Colon (tissue), 2 donors: ENCODE measurements around the gene PPP2R5E.
"Not testable (repeated sequence)": the region's sequence is repeated elsewhere in the genome, so short reads cannot be mapped to it uniquely, and the experiment has no call there.

Experiments used
- FAIRE-seq: peaks from 2 replicates; lab custom pipeline; 2012; peaks lifted over from hg19 to GRCh38; lab: Jason Lieb, UNC
- donor health status: control.
- donor health status: control.

PPP2R5E gene

GRCh38 chr14:63371613-63372012 is 171.6 kb downstream of the PPP2R5E start:
- not testable (repeated sequence) for FAIRE-seq

DNA sequence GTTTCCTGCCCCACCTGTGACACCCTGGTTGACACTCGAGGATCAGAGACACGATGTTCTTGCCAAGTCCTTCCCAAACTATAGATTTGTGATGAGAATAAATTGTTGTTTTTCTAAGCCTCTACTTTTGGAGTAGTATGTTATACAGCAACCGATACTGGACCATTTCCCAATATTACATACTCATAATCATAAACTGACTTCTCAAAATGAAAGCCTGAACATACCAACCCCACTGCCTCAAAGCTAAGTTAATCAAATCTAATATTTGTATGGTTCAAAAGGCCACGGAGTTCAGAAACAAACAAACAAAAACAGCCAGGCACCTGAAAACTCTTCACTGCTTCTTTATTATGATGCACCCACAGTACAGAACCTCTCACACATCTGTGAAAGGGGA is 172.1 kb downstream of the PPP2R5E start:
- FAIRE-seq = no peak

GRCh38 chr14:63367742-63368364 is 175.3 kb downstream of the PPP2R5E start:
- peak; percentile 28 for FAIRE-seq

DNA sequence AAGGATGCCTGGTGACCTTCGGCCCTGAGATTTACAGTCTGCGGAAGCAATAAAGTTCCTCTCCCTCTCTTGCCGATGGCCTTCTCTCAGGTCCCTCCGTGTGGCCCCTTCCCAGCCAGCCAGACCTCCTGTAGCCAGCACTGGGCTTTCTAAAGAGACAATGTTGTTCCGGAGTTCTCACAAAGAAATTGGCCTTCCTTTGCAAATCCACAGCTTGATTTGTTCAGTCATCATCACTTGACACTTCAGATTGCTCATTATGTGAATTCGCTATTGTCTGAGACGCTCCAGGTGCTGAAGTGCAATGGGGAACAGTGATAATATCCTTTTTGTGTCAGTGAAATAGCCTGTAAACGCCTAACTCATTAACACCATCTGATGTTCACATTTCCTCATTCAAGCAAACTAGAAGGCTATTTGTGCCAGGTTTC is 180.8 kb downstream of the PPP2R5E start:
- no peak for FAIRE-seq

- FAIRE-seq = no peak
Observed at GRCh38 chr14:63361790-63362189, 181.4 kb downstream of the PPP2R5E start.

GRCh38 chr14:63357841-63358240 is 185.3 kb downstream of the PPP2R5E start:
- FAIRE-seq = no peak

GRCh38 chr14:63345826-63346225 is 197.4 kb downstream of the PPP2R5E start:
- no peak for FAIRE-seq

DNA sequence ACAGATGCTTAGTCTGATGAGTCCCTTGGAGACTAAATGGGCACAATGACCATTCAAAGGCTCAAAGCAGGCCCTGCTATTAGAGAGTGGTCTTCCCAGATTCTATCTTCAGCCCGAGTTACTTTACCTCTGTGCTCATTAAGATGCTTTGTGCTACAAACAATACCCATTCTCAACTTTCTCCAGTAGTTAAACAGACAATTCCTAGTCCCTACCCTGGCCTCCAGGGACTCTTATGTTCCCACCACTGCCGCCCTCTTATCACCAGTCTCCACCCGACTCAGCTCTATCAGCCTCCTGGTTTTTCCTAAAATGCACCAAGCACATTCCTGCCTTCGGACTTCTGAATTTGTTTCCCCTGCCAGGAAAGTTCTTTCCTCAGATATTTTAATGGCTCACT is 198.8 kb downstream of the PPP2R5E start:
- FAIRE-seq = no peak

DNA sequence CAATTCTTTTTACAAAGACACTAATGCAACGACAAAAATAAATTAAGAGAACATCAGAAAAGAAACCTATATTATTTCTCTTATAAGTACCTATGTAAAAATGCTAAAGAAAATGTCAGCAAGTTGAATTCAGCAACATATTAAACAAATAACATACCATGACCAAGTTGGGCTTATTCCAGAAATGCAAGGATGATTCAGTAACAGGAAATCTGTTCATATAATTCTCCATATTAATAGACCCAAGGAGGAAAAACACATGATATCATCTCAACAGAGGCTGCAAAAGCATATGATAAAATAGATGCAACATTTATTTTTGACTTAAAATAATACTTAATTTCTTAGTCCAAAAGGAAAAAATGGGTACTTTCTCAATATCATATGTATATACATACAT is 199.3 kb downstream of the PPP2R5E start:
- no peak for FAIRE-seq

DNA sequence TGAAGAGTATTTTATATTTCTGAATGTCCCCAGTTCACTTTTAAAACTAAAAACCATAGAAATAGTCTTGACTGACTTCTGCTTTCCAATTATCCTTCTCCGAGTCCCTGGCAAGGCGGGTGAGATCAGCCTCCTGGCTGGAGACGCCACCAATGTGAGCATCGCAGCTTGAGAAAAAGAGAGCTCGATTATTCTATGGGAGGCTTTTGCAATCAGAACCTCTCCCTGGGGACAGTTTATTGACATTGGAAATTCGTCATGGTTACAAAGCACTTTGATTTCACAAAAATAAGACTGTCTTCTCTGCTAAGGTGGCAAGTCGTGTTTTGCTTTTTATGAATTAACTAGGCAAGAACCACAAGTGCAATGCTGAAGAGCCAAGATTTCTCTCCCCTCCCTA is 200.8 kb downstream of the PPP2R5E start:
- no peak for FAIRE-seq

DNA sequence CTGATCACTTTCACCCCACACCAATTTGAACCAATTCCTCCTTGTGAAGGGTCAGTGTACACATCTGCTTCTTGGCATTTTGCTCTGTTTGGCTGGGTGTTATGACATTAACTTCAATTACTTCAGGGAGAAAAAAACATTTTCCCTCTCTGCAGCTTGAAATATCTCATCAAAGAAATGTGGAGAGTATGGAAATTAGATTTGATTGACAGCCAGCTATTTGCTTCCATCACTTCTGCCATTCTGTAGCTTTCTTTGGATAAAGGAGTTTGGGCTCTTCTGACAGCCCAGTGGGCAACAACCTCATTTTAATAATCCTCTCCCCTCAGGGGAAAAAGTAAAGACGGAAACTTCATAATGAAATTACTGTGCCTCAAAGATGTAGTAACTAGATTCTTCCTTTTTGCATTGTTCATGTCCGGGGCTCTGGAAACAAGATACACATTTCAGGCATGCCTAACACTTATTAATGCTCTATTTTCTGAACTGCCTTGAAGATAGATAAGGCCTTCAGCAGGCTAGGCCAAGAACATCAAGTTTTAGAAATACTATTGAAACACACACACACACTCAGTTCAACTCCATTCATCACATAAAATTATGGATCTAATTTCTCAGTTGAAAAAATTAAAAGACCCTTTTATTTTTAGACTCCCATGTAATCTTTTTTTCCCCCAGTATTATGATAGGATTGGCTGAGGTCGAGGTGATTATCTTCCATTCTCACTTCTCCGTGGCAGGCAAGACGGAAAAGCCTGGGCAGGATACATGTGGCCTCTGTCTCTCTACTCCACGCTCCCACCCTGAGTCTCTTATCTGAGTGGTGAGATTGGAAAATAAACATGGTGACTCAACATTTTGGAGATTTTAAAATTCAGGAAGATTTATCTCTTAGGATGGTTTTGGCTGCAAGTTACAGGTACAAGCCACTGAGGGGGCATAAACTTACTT is 214.1 kb downstream of the PPP2R5E start:
- FAIRE-seq = no peak

DNA sequence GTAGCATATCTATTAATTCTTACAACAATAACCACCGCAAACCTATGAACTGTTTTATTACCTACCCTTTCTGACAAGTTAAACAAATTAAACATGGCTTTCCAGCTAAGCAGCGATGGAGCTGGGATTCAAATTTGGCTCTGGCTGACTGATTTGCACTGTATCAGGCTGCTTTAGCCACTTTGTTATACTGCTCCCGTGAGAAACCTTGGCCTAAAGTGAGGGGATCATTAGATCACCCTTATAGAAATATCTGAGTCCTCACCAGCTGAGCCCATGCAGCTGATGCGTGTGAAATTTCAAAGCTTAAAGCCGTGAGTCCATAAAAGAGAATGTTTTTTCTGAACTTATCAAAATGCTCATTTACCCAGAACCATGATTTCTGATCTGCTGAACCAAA is 216.3 kb downstream of the PPP2R5E start:
- FAIRE-seq = no peak

GRCh38 chr14:63322897-63323573 is 220.1 kb downstream of the PPP2R5E start:
- no peak for FAIRE-seq

DNA sequence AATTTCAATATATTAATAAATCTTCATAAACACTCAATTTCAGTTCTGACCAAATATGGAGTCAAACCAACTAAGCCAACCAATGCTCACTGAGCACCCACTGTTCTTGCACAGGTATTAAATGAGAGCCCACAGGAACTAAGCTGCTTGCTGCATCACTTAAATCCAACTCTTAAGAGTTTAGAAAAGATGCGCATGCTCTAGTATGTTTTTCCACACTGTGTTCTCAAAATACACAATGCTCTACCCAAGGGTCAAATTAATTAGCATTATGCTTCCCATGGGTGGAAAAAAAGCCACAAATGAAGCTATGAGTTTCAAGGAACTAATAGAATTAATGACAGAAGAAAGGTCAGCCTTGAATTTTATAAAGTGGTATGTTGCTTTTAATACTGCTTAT is 220.7 kb downstream of the PPP2R5E start:
- no peak for FAIRE-seq
